ENCODE measurements around the gene MECP2. TPM values are rescaled to one million over a fixed set of nuclear protein-coding genes. Genes with fewer than 3 reads are reported as not detected.

MECP2 gene
- total RNA-seq, 1 donor from 2014 or later, result 10.4 TPM

- H3K36me3 ChIP-seq (ENCODE audit: control insufficient read depth in 3 of 3, insufficient read depth in 3 of 3, low read length in 3 of 3), result no peaks in the 10 kb centered on the region
- H3K4me1 ChIP-seq (ENCODE audit: control insufficient read depth in 3 of 3, insufficient read depth in 3 of 3, low read length in 3 of 3), result no peaks in the 10 kb centered on the region
- H3K9me3 ChIP-seq (ENCODE audit: control insufficient read depth in 3 of 3, low read length in 3 of 3), result no peaks in the 10 kb centered on the region
- H3K27ac ChIP-seq (ENCODE audit: low read depth, low read length), result no peak overlapping the region
- no peaks in the 10 kb centered on the region for H3K27me3 ChIP-seq (ENCODE audit: control insufficient read depth in 3 of 3, insufficient read depth in 3 of 3, low read length in 3 of 3)
- H3K4me3 ChIP-seq (ENCODE audit: low read length in 3 of 3), result no peak overlapping the region
- no peak overlapping the region for H3K9ac ChIP-seq (ENCODE audit: low read depth in 1 of 3, low read length in 3 of 3)
Measured at GRCh38 chrX:154116426-154117211, 19.1 kb upstream of the MECP2 start.

- Histone ChIP-seq H3K27ac (ENCODE audit: low read depth, low read length) (no peak overlapping the region), H3K36me3 (ENCODE audit: control insufficient read depth in 3 of 3, insufficient read depth in 3 of 3, low read length in 3 of 3) (no peaks in the 10 kb centered on the region), H3K9ac (ENCODE audit: low read depth in 1 of 3, low read length in 3 of 3) (no peak overlapping the region), H3K9me3 (ENCODE audit: control insufficient read depth in 3 of 3, low read length in 3 of 3) (no peaks in the 10 kb centered on the region), H3K4me3 (ENCODE audit: low read length in 3 of 3) (no peak overlapping the region), H3K4me1 (ENCODE audit: control insufficient read depth in 3 of 3, insufficient read depth in 3 of 3, low read length in 3 of 3) (no peaks in the 10 kb centered on the region), H3K27me3 (ENCODE audit: control insufficient read depth in 3 of 3, insufficient read depth in 3 of 3, low read length in 3 of 3) (no peaks in the 10 kb centered on the region)
Measured at GRCh38 chrX:154115750-154116149, 18.2 kb upstream of the MECP2 start.

- H3K36me3 ChIP-seq (ENCODE audit: control insufficient read depth in 3 of 3, insufficient read depth in 3 of 3, low read length in 3 of 3), result no peaks in the 10 kb centered on the region
Measured at GRCh38 chrX:154115071-154115470, 17.6 kb upstream of the MECP2 start.

GRCh38 chrX:154114652-154115051 is 17.1 kb upstream of the MECP2 start:
- H3K27me3 ChIP-seq (ENCODE audit: control insufficient read depth in 3 of 3, insufficient read depth in 3 of 3, low read length in 3 of 3), result no peaks in the 10 kb centered on the region
- no peaks in the 10 kb centered on the region for H3K36me3 ChIP-seq (ENCODE audit: control insufficient read depth in 3 of 3, insufficient read depth in 3 of 3, low read length in 3 of 3)
- H3K4me1 ChIP-seq (ENCODE audit: control insufficient read depth in 3 of 3, insufficient read depth in 3 of 3, low read length in 3 of 3), result no peaks in the 10 kb centered on the region
- H3K27ac ChIP-seq (ENCODE audit: low read depth, low read length), result no peak overlapping the region
- no peak overlapping the region for H3K9ac ChIP-seq (ENCODE audit: low read depth in 1 of 3, low read length in 3 of 3)
- H3K4me3 ChIP-seq (ENCODE audit: low read length in 3 of 3), result no peak overlapping the region
- no peaks in the 10 kb centered on the region for H3K9me3 ChIP-seq (ENCODE audit: control insufficient read depth in 3 of 3, low read length in 3 of 3)

More at GRCh38 chrX:154115071-154115470, 17.6 kb upstream of the MECP2 start:
- H3K4me1 ChIP-seq (ENCODE audit: control insufficient read depth in 3 of 3, insufficient read depth in 3 of 3, low read length in 3 of 3), result no peaks in the 10 kb centered on the region
- no peaks in the 10 kb centered on the region for H3K27me3 ChIP-seq (ENCODE audit: control insufficient read depth in 3 of 3, insufficient read depth in 3 of 3, low read length in 3 of 3)
- H3K9me3 ChIP-seq (ENCODE audit: control insufficient read depth in 3 of 3, low read length in 3 of 3), result no peaks in the 10 kb centered on the region
- no peak overlapping the region for H3K4me3 ChIP-seq (ENCODE audit: low read length in 3 of 3)
- no peak overlapping the region for H3K27ac ChIP-seq (ENCODE audit: low read depth, low read length)
- no peak overlapping the region for H3K9ac ChIP-seq (ENCODE audit: low read depth in 1 of 3, low read length in 3 of 3)

GRCh38 chrX:154113729-154114128 is 16.2 kb upstream of the MECP2 start:
- H3K9me3 ChIP-seq (ENCODE audit: control insufficient read depth in 3 of 3, low read length in 3 of 3), result no peaks in the 10 kb centered on the region
- H3K27ac ChIP-seq (ENCODE audit: low read depth, low read length), result no peak overlapping the region
- no peaks in the 10 kb centered on the region for H3K4me1 ChIP-seq (ENCODE audit: control insufficient read depth in 3 of 3, insufficient read depth in 3 of 3, low read length in 3 of 3)
- no peak overlapping the region for H3K9ac ChIP-seq (ENCODE audit: low read depth in 1 of 3, low read length in 3 of 3)
- no peaks in the 10 kb centered on the region for H3K27me3 ChIP-seq (ENCODE audit: control insufficient read depth in 3 of 3, insufficient read depth in 3 of 3, low read length in 3 of 3)
- no peaks in the 10 kb centered on the region for H3K36me3 ChIP-seq (ENCODE audit: control insufficient read depth in 3 of 3, insufficient read depth in 3 of 3, low read length in 3 of 3)
- no peak overlapping the region for H3K4me3 ChIP-seq (ENCODE audit: low read length in 3 of 3)

GRCh38 chrX:154098551-154098950 is 1.0 kb upstream of the MECP2 start:
- peaks cover 25 to 31% (median 29%) of the 10 kb centered on the region in 3 donors for H3K4me1 ChIP-seq (ENCODE audit: control insufficient read depth in 3 of 3, insufficient read depth in 3 of 3, low read length in 3 of 3)
- H3K27ac ChIP-seq (ENCODE audit: low read depth, low read length), result peak overlapping the region; percentile 79
- H3K9ac ChIP-seq (ENCODE audit: low read depth in 1 of 3, low read length in 3 of 3), result peak overlapping the region in 2 of 3 donors; percentile 79 to 84
- no peaks in the 10 kb centered on the region for H3K27me3 ChIP-seq (ENCODE audit: control insufficient read depth in 3 of 3, insufficient read depth in 3 of 3, low read length in 3 of 3)
- peak overlapping the region in 1 of 3 donors; percentile 69 for H3K4me3 ChIP-seq (ENCODE audit: low read length in 3 of 3)
- H3K36me3 ChIP-seq (ENCODE audit: control insufficient read depth in 3 of 3, insufficient read depth in 3 of 3, low read length in 3 of 3), result no peaks in the 10 kb centered on the region
- H3K9me3 ChIP-seq (ENCODE audit: control insufficient read depth in 3 of 3, low read length in 3 of 3), result no peaks in the 10 kb centered on the region

- H3K4me3 ChIP-seq (ENCODE audit: low read length in 3 of 3), result peak overlapping the region; percentile 85 to 87 (median 86)
- H3K27ac ChIP-seq (ENCODE audit: low read depth, low read length), result peak overlapping the region; percentile 91
- peak overlapping the region; percentile 79 to 87 (median 86) for H3K9ac ChIP-seq (ENCODE audit: low read depth in 1 of 3, low read length in 3 of 3)
- no peaks in the 10 kb centered on the region for H3K9me3 ChIP-seq (ENCODE audit: control insufficient read depth in 3 of 3, low read length in 3 of 3)
- no peaks in the 10 kb centered on the region for H3K27me3 ChIP-seq (ENCODE audit: control insufficient read depth in 3 of 3, insufficient read depth in 3 of 3, low read length in 3 of 3)
- no peaks in the 10 kb centered on the region for H3K36me3 ChIP-seq (ENCODE audit: control insufficient read depth in 3 of 3, insufficient read depth in 3 of 3, low read length in 3 of 3)
- peaks cover 25 to 37% (median 31%) of the 10 kb centered on the region in 3 donors for H3K4me1 ChIP-seq (ENCODE audit: control insufficient read depth in 3 of 3, insufficient read depth in 3 of 3, low read length in 3 of 3)
Measured at GRCh38 chrX:154097003-154097588, 421 bp downstream of the MECP2 start.

- peak overlapping the region; percentile 91 for H3K27ac ChIP-seq (ENCODE audit: low read depth, low read length)
- H3K9ac ChIP-seq (ENCODE audit: low read depth in 1 of 3, low read length in 3 of 3), result peak overlapping the region; percentile 79 to 87 (median 86)
- H3K9me3 ChIP-seq (ENCODE audit: control insufficient read depth in 3 of 3, low read length in 3 of 3), result no peaks in the 10 kb centered on the region
- H3K4me1 ChIP-seq (ENCODE audit: control insufficient read depth in 3 of 3, insufficient read depth in 3 of 3, low read length in 3 of 3), result peaks cover 28 to 42% (median 35%) of the 10 kb centered on the region in 3 donors
- no peaks in the 10 kb centered on the region for H3K27me3 ChIP-seq (ENCODE audit: control insufficient read depth in 3 of 3, insufficient read depth in 3 of 3, low read length in 3 of 3)
- H3K4me3 ChIP-seq (ENCODE audit: low read length in 3 of 3), result peak overlapping the region; percentile 85 to 87 (median 86)
- peaks cover 0 to 3% (median under 1%) of the 10 kb centered on the region in 3 donors for H3K36me3 ChIP-seq (ENCODE audit: control insufficient read depth in 3 of 3, insufficient read depth in 3 of 3, low read length in 3 of 3)
Measured at GRCh38 chrX:154096140-154097002, 1.1 kb downstream of the MECP2 start.

- H3K36me3 ChIP-seq (ENCODE audit: control insufficient read depth in 3 of 3, insufficient read depth in 3 of 3, low read length in 3 of 3), result peaks cover 0 to 3% (median 3%) of the 10 kb centered on the region in 3 donors
- H3K4me1 ChIP-seq (ENCODE audit: control insufficient read depth in 3 of 3, insufficient read depth in 3 of 3, low read length in 3 of 3), result peaks cover 34 to 47% (median 35%) of the 10 kb centered on the region in 3 donors
- no peaks in the 10 kb centered on the region for H3K27me3 ChIP-seq (ENCODE audit: control insufficient read depth in 3 of 3, insufficient read depth in 3 of 3, low read length in 3 of 3)
- peak overlapping the region in 1 of 3 donors; percentile 59 for H3K9ac ChIP-seq (ENCODE audit: low read depth in 1 of 3, low read length in 3 of 3)
- H3K4me3 ChIP-seq (ENCODE audit: low read length in 3 of 3), result peak overlapping the region in 1 of 3 donors; percentile 41
- no peak overlapping the region for H3K27ac ChIP-seq (ENCODE audit: low read depth, low read length)
- H3K9me3 ChIP-seq (ENCODE audit: control insufficient read depth in 3 of 3, low read length in 3 of 3), result no peaks in the 10 kb centered on the region
Measured at GRCh38 chrX:154094833-154095232, 2.7 kb downstream of the MECP2 start.

Data from skeletal muscle tissue (tissue), 4 donors.